ENCODE data around the gene ABCG4.
A peak's percentile ranks its signal among the peaks of the same experiment; 100 is the strongest.

ABCG4 gene

GRCh38 chr11:119149786-119150275 is 979 bp downstream of the ABCG4 start:
- POLR2A ChIA-PET: interaction anchor here (0.8 kb wide), 1 partner anchor 16 kb away, joined by 3 read pairs; no protein-coding TSS in a partner anchor
- DNase-seq: no peak
- peaks cover 0 to 18% (median 16%) of the 10 kb centered on the region in 4 experiments for H3K4me1 ChIP-seq (ENCODE audit: control extremely low read depth in 1 of 4, control insufficient read depth in 4 of 4, insufficient read depth in 4 of 4, low read length in 3 of 4)
- no peaks in the 10 kb centered on the region for H3K9me3 ChIP-seq (ENCODE audit: control extremely low read depth in 1 of 5, control insufficient read depth in 4 of 5, insufficient read depth in 2 of 5, low read depth in 1 of 5, low read length in 4 of 5)
- peak overlapping the region in 4 of 7 experiments; percentile 11 to 72 (median 59) for H3K4me3 ChIP-seq (ENCODE audit: control insufficient read depth in 1 of 7, extremely low read depth in 1 of 7, insufficient read depth in 4 of 7, low read depth in 2 of 7, low read length in 6 of 7)
- CTCF ChIA-PET: interaction anchor here (1.0 to 3.5 kb wide), 3 partner anchors 10 to 28 kb away, joined by 3 to 15 read pairs (median 10); no protein-coding TSS in a partner anchor
- H3K36me3 ChIP-seq (ENCODE audit: control insufficient read depth in 4 of 4, insufficient read depth in 4 of 4, low read length in 3 of 4): no peaks in the 10 kb centered on the region
- WGBS (ENCODE audit: insufficient coverage): 13% methylated on average over 19 of the region's 33 CpGs
- peaks cover 0 to 54% (median 33%) of the 10 kb centered on the region in 5 experiments for H3K27me3 ChIP-seq (replicated peaks in 2 of 5; ENCODE audit: control insufficient read depth in 4 of 5, insufficient read depth in 5 of 5, low read length in 4 of 5)
- H3K27ac ChIP-seq (ENCODE audit: insufficient read depth in 1 of 2, low read depth in 1 of 2, low read length in 2 of 2, poor library complexity in 1 of 2, severe bottlenecking in 2 of 2): no peak overlapping the region

DNA sequence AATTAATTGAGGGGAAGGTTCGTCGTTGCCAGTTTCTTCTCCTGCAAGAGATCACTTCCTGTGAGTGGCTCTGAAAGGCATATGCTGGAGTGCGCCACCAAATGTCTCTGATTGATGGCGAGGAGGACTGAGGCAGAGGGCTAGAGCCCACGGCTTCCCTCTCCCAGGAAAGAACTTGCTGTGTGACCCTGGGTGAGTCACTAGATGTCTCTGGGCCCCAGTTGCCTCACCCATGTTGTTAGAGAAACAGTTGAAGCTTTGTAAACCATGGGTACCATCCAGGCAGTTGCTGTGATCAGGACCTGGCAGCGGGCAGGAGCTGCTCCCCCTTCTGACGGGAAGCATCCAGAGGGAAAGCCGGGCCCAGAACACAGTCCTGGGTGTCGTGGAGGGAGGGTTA is 3.2 kb downstream of the ABCG4 start:
- H3K36me3 ChIP-seq (ENCODE audit: control insufficient read depth in 4 of 4, insufficient read depth in 4 of 4, low read length in 3 of 4): no peaks in the 10 kb centered on the region
- ChIA-PET CTCF (interaction anchor here (1.2 to 6.5 kb wide), 7 partner anchors 8 to 186 kb away, joined by 3 to 42 read pairs (median 6); no protein-coding TSS in a partner anchor), POLR2A (no interaction called here)
- H3K27ac ChIP-seq (ENCODE audit: insufficient read depth in 1 of 2, low read depth in 1 of 2, low read length in 2 of 2, poor library complexity in 1 of 2, severe bottlenecking in 2 of 2): no peak overlapping the region
- WGBS (ENCODE audit: insufficient coverage): 77% methylated on average over 5 of the region's 9 CpGs
- peaks cover 0 to 50% (median 29%) of the 10 kb centered on the region in 5 experiments for H3K27me3 ChIP-seq (replicated peaks in 2 of 5; ENCODE audit: control insufficient read depth in 4 of 5, insufficient read depth in 5 of 5, low read length in 4 of 5)
- H3K4me1 ChIP-seq (ENCODE audit: control extremely low read depth in 1 of 4, control insufficient read depth in 4 of 4, insufficient read depth in 4 of 4, low read length in 3 of 4): peaks cover 0 to 18% (median 16%) of the 10 kb centered on the region in 4 experiments
- DNase-seq: no peak
- H3K9me3 ChIP-seq (ENCODE audit: control extremely low read depth in 1 of 5, control insufficient read depth in 4 of 5, insufficient read depth in 2 of 5, low read depth in 1 of 5, low read length in 4 of 5): no peaks in the 10 kb centered on the region
- H3K4me3 ChIP-seq (ENCODE audit: control insufficient read depth in 1 of 7, extremely low read depth in 1 of 7, insufficient read depth in 4 of 7, low read depth in 2 of 7, low read length in 6 of 7): no peak overlapping the region

DNA sequence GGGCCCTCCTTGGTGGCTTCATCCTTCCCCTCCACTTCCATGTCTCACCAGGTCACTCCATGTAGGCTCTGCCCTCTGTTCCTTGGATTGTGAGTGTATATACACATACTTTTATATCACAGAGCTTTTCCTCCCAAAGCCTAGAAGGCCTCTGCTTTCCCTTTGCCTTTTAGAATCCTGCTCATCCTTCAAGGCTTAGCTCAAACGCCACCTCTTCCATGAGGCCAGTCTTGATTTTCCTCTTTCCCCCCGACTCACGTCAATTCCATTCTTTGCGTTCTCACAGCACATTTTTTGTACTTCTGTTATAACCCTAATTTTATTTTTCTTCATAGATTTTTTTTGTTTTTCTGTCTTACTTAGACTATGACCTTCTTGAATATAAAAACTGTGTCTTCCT is 3.8 kb downstream of the ABCG4 start:
- ChIA-PET CTCF (interaction anchor here (1.1 to 6.5 kb wide), 10 partner anchors 8 to 185 kb away, joined by 3 to 42 read pairs (median 4); no protein-coding TSS in a partner anchor), POLR2A (no interaction called here)
- no peak for DNase-seq
- H3K4me3 ChIP-seq (ENCODE audit: control insufficient read depth in 1 of 7, extremely low read depth in 1 of 7, insufficient read depth in 4 of 7, low read depth in 2 of 7, low read length in 6 of 7): no peak overlapping the region
- H3K36me3 ChIP-seq (ENCODE audit: control insufficient read depth in 4 of 4, insufficient read depth in 4 of 4, low read length in 3 of 4): no peaks in the 10 kb centered on the region
- H3K9me3 ChIP-seq (ENCODE audit: control extremely low read depth in 1 of 5, control insufficient read depth in 4 of 5, insufficient read depth in 2 of 5, low read depth in 1 of 5, low read length in 4 of 5): no peaks in the 10 kb centered on the region
- peaks cover 0 to 46% (median 27%) of the 10 kb centered on the region in 5 experiments for H3K27me3 ChIP-seq (replicated peaks in 2 of 5; ENCODE audit: control insufficient read depth in 4 of 5, insufficient read depth in 5 of 5, low read length in 4 of 5)
- WGBS (ENCODE audit: insufficient coverage): 100% methylated on average over 3 of the region's 4 CpGs
- H3K4me1 ChIP-seq (ENCODE audit: control extremely low read depth in 1 of 4, control insufficient read depth in 4 of 4, insufficient read depth in 4 of 4, low read length in 3 of 4): peaks cover 0 to 18% (median 16%) of the 10 kb centered on the region in 4 experiments
- no peak overlapping the region for H3K27ac ChIP-seq (ENCODE audit: insufficient read depth in 1 of 2, low read depth in 1 of 2, low read length in 2 of 2, poor library complexity in 1 of 2, severe bottlenecking in 2 of 2)

DNA sequence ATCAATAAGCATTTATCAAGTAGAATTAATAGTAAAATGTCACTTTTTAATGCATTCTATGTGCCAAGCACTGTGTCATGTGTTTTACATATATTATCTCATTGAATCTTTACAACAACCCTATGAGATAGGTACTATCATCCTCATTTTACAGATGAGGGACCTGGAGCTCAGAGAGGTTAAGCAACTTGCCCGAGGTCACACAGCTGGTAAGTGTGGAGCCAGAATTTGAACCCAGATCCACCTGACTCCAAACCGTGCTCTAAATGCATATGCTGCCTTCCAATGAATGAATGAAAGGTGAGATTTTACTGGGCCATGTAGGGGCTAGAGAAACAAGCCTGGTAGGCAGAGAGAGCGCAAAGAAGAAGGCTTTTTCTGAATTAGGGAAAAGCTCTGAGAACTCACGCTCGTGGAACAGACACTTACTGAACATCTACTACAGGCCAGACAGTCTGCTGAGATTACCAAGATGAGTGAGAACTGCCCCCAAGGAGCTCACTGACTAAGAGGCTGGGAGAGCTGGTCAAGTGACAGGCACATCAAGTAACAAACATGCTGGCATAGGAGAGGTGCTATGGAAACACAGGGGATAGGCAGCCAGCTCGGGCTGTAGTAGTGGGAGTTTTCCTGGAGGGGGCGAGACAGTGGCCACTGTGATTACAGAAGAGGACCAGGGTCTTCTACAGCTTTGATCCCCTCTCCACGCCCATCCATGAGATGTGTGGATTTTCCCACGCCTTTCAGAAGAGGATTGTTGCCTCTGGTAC is 4.4 kb downstream of the ABCG4 start:
- Histone ChIP-seq H3K4me3 (ENCODE audit: control insufficient read depth in 1 of 7, extremely low read depth in 1 of 7, insufficient read depth in 4 of 7, low read depth in 2 of 7, low read length in 6 of 7) (no peak overlapping the region), H3K27me3 (replicated peaks in 2 of 5; ENCODE audit: control insufficient read depth in 4 of 5, insufficient read depth in 5 of 5, low read length in 4 of 5) (peaks cover 0 to 40% (median 22%) of the 10 kb centered on the region in 5 experiments), H3K4me1 (ENCODE audit: control extremely low read depth in 1 of 4, control insufficient read depth in 4 of 4, insufficient read depth in 4 of 4, low read length in 3 of 4) (peaks cover 0 to 17% (median 15%) of the 10 kb centered on the region in 4 experiments), H3K9me3 (ENCODE audit: control extremely low read depth in 1 of 5, control insufficient read depth in 4 of 5, insufficient read depth in 2 of 5, low read depth in 1 of 5, low read length in 4 of 5) (no peaks in the 10 kb centered on the region), H3K27ac (ENCODE audit: insufficient read depth in 1 of 2, low read depth in 1 of 2, low read length in 2 of 2, poor library complexity in 1 of 2, severe bottlenecking in 2 of 2) (no peak overlapping the region), H3K36me3 (ENCODE audit: control insufficient read depth in 4 of 4, insufficient read depth in 4 of 4, low read length in 3 of 4) (no peaks in the 10 kb centered on the region)
- CTCF ChIA-PET: interaction anchor here (1.1 to 6.5 kb wide), 10 partner anchors 10 to 322 kb away, joined by 3 to 42 read pairs (median 3); no protein-coding TSS in a partner anchor
- POLR2A ChIA-PET: no interaction called here
- WGBS (ENCODE audit: insufficient coverage): 91% methylated on average over 7 of the region's 9 CpGs
- no peak for DNase-seq

- H3K27me3 ChIP-seq (replicated peaks in 2 of 5; ENCODE audit: control insufficient read depth in 4 of 5, insufficient read depth in 5 of 5, low read length in 4 of 5): peaks cover 0 to 31% (median 14%) of the 10 kb centered on the region in 5 experiments
- H3K4me3 ChIP-seq (ENCODE audit: control insufficient read depth in 1 of 7, extremely low read depth in 1 of 7, insufficient read depth in 4 of 7, low read depth in 2 of 7, low read length in 6 of 7): no peak overlapping the region
- 100% methylated on average over 3 of the region's 6 CpGs for WGBS (ENCODE audit: insufficient coverage)
- ChIA-PET POLR2A (no interaction called here), CTCF (interaction anchor here (1.1 to 6.5 kb wide), 7 partner anchors 9 to 321 kb away, joined by 3 to 42 read pairs (median 4); no protein-coding TSS in a partner anchor)
- H3K27ac ChIP-seq (ENCODE audit: insufficient read depth in 1 of 2, low read depth in 1 of 2, low read length in 2 of 2, poor library complexity in 1 of 2, severe bottlenecking in 2 of 2): no peak overlapping the region
- DNase-seq: no peak
- no peaks in the 10 kb centered on the region for H3K36me3 ChIP-seq (ENCODE audit: control insufficient read depth in 4 of 4, insufficient read depth in 4 of 4, low read length in 3 of 4)
- no peaks in the 10 kb centered on the region for H3K9me3 ChIP-seq (ENCODE audit: control extremely low read depth in 1 of 5, control insufficient read depth in 4 of 5, insufficient read depth in 2 of 5, low read depth in 1 of 5, low read length in 4 of 5)
- H3K4me1 ChIP-seq (ENCODE audit: control extremely low read depth in 1 of 4, control insufficient read depth in 4 of 4, insufficient read depth in 4 of 4, low read length in 3 of 4): peaks cover 0 to 8% (median 7%) of the 10 kb centered on the region in 4 experiments
These were observed 5.3 kb downstream of the ABCG4 start for GRCh38 chr11:119154178-119154577.

GRCh38 chr11:119155733-119156492 is 7.1 kb downstream of the ABCG4 start:
- 63% methylated on average over 8 of the region's 8 CpGs for WGBS (ENCODE audit: insufficient coverage)
- CTCF ChIA-PET: interaction anchor here (0.8 to 6.5 kb wide), 10 partner anchors 9 to 50 kb away, joined by 3 to 42 read pairs (median 4); partner anchors contain the start of genes CBL and NLRX1
- DNase-seq: peak in 2 of 3 donors; percentile 26 to 36

More at GRCh38 chr11:119155733-119156492, 7.1 kb downstream of the ABCG4 start:
- POLR2A ChIA-PET: no interaction called here
- no peak overlapping the region for H3K4me3 ChIP-seq (ENCODE audit: control insufficient read depth in 1 of 7, extremely low read depth in 1 of 7, insufficient read depth in 4 of 7, low read depth in 2 of 7, low read length in 6 of 7)
- no peak overlapping the region for H3K27ac ChIP-seq (ENCODE audit: insufficient read depth in 1 of 2, low read depth in 1 of 2, low read length in 2 of 2, poor library complexity in 1 of 2, severe bottlenecking in 2 of 2)
- no peaks in the 10 kb centered on the region for H3K36me3 ChIP-seq (ENCODE audit: control insufficient read depth in 4 of 4, insufficient read depth in 4 of 4, low read length in 3 of 4)
- no peaks in the 10 kb centered on the region for H3K4me1 ChIP-seq (ENCODE audit: control extremely low read depth in 1 of 4, control insufficient read depth in 4 of 4, insufficient read depth in 4 of 4, low read length in 3 of 4)
- no peaks in the 10 kb centered on the region for H3K9me3 ChIP-seq (ENCODE audit: control extremely low read depth in 1 of 5, control insufficient read depth in 4 of 5, insufficient read depth in 2 of 5, low read depth in 1 of 5, low read length in 4 of 5)
- H3K27me3 ChIP-seq (replicated peaks in 2 of 5; ENCODE audit: control insufficient read depth in 4 of 5, insufficient read depth in 5 of 5, low read length in 4 of 5): peaks cover 0 to 13% (median 5%) of the 10 kb centered on the region in 5 experiments
